Mononuclear cell (primary cell): ENCODE data around the gene SLC48A1. TPM values are rescaled to one million over a fixed set of nuclear protein-coding genes. Genes with fewer than 3 reads are reported as not detected.

Source experiments
- H3K27me3 ChIP-seq: 2 replicates; pipeline ENCODE4 v1.6.0; 2011; ENCODE audit warnings: low read length, control low read depth; ENCODE audit not compliant: insufficient read depth
- H3K4me1 ChIP-seq: 2 replicates; pipeline ENCODE4 v1.5.1; 2011; ENCODE audit warnings: mild to moderate bottlenecking, low read length, control low read depth; ENCODE audit not compliant: insufficient read depth
- H3K4me3 ChIP-seq: 2 replicates; pipeline ENCODE4 v1.5.1; 2011; ENCODE audit warnings: mild to moderate bottlenecking, low read length, moderate library complexity
- H3K9me3 ChIP-seq: 2 replicates; pipeline ENCODE4 v1.5.1; 2011; ENCODE audit warnings: low read depth, mild to moderate bottlenecking, control low read depth, low read length
- total RNA-seq: library from RNA; depleted of rRNA; stranded (reverse); fragments of >200 nt; gene quantifications from one replicate; pipeline ENCODE4 v1.2.3, GENCODE V29; 2012

Gene SLC48A1
- total RNA-seq, 1 donor: 3.8 TPM

DNA sequence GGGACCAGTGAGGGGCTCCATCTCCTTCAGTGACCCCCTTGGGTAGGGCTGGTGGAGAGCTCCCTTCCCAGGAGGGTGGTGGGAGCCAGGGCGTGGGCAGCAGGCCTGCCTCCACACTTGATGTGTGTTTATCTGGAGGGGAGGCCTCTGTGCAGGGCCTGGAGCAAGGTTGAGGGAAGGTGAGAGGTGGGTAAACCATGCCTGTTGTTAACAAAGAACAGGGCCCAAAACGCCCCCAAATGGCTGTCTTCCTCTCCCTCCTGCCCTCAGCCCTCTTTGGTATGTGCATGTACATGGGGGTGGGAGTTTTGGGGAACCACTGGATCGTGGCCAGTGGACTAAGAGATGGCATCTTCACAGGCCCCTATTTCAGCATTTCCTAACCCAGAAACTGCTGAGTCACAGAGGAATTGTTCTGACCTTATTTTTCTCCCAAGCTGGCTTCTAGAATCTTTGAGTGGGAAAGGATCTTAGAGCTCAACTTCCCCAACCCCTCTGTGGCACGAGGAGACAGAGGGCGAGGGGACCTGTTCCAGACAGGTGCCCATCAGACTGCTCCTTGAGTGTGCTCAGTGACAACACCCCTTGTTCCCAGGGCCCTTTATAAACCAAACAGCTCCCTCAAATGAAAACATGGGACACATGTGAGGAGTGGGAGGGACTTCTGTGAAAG lies 3.6 kb downstream of the SLC48A1 start:
- Histone ChIP-seq H3K4me1 (peaks cover 58% of the 10 kb centered on the region), H3K27me3 (no peaks in the 10 kb centered on the region), H3K9me3 (no peaks in the 10 kb centered on the region), H3K4me3 (no peak overlapping the region)

DNA sequence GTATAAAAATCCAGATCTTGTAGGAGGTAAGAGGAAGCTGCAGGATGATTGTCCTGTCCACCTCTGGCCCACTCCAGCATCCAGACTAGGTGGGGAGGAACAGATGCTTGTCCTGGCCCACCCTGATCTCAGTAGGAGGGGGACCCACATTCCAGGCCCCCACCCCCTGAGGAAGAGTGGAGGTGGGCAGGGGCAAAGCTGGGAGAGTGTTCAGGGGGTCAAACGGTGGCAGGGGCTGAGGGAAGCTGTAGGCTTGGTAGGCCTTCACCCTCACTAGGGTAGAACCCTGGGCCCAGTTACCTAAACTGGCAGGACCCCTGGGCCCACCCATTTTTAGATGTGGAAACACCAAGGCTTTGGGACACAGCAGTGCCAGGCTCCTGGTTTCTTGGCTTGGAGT lies 4.1 kb downstream of the SLC48A1 start:
- no peaks in the 10 kb centered on the region for H3K9me3 ChIP-seq
- H3K27me3 ChIP-seq: no peaks in the 10 kb centered on the region
- H3K4me3 ChIP-seq: no peak overlapping the region
- H3K4me1 ChIP-seq: peaks cover 58% of the 10 kb centered on the region

DNA sequence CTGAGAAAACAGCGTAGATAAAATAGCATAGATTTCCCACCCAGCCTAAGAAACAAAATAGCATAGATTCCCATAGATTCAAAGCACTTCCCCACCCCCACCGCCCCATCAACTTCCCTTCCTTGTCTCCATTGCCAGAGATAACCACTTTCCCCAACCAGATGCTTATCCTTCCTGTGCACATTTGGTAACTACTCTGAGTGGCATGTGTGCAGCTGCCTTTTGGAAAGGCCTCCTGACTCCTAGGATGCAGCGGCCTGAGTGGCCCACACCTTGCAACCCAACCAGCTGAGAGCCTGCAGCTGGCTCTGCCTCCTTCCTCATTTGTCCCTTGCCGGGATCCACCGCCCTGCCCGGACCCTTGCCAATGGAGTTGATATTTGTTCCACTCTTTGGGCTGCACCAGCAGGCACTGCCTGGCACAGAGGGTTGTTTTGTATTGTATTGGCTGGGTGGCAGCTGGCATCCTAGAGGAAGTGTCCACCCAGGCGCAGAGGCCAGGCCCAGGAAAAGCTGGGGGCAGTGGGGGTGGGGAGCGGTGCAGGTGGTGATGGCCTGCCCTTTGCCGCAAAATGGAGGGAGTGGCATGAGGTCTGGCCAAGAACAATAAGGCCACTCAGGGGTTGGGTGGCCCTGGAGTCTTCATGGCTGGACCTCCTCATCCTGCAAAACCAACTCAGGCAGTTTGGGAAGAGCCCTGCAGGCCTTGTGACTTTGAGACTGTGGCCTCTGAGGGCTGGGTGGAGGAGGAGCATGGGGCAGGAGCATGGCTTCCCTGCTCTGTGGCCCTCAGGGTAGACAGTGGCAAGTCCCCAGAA lies 4.9 kb downstream of the SLC48A1 start:
- Histone ChIP-seq H3K27me3 (no peaks in the 10 kb centered on the region), H3K9me3 (no peaks in the 10 kb centered on the region), H3K4me3 (no peak overlapping the region), H3K4me1 (peaks cover 53% of the 10 kb centered on the region)

DNA sequence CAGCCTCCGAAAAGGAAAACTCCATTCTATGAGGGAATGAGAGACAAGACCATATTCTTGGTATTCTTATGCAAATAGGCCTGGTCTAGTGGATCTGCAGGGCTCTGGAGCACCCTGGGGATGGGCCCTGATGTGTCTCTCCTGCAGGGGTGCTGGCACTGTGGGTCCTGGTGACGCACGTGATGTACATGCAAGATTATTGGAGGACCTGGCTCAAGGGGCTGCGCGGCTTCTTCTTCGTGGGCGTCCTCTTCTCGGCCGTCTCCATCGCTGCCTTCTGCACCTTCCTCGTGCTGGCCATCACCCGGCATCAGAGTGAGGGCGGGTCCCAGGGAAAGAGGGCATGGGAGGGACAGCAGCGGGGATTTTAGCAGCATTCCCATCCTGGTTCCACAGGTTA lies 5.8 kb downstream of the SLC48A1 start:
- Histone ChIP-seq H3K27me3 (no peaks in the 10 kb centered on the region), H3K4me3 (no peak overlapping the region), H3K4me1 (peaks cover 49% of the 10 kb centered on the region), H3K9me3 (no peaks in the 10 kb centered on the region)

DNA sequence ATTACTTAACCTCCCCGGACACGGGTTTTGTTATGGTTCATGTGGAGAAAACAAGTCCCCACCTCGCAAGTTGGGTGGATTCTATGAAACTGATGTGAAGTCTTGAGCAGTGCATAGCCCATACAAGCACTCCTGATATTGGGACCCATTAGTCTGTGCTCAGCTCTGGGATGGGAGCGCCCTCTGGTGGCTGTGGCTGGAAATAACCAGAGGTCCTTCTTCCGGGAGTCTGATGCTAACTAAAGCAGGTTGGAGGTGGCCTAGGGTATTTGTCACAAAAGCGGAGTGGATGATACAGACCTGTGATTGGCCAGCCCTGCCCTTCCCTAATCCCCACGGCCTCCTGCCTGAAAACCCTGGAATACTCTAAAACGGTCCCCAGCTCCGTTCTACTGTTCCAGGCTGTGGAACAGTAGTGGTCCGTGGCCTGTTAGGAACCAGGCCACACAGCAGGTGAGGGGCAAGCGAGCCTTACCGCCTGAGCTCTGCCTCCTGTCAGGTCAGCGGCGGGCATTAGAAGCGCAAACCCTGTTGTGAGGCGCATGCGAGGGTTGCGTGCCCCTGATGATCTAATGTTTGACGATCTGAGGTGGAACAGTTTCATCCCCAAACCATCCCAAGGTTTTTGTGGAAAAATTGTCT lies 6.4 kb downstream of the SLC48A1 start:
- Histone ChIP-seq H3K27me3 (no peaks in the 10 kb centered on the region), H3K9me3 (no peaks in the 10 kb centered on the region), H3K4me1 (peaks cover 44% of the 10 kb centered on the region), H3K4me3 (no peak overlapping the region)

- no peaks in the 10 kb centered on the region for H3K9me3 ChIP-seq
- H3K4me3 ChIP-seq: no peak overlapping the region
- no peaks in the 10 kb centered on the region for H3K27me3 ChIP-seq
- peaks cover 38% of the 10 kb centered on the region for H3K4me1 ChIP-seq
Observed at GRCh38 chr12:47779943-47780504, 7.0 kb downstream of the SLC48A1 start.

DNA sequence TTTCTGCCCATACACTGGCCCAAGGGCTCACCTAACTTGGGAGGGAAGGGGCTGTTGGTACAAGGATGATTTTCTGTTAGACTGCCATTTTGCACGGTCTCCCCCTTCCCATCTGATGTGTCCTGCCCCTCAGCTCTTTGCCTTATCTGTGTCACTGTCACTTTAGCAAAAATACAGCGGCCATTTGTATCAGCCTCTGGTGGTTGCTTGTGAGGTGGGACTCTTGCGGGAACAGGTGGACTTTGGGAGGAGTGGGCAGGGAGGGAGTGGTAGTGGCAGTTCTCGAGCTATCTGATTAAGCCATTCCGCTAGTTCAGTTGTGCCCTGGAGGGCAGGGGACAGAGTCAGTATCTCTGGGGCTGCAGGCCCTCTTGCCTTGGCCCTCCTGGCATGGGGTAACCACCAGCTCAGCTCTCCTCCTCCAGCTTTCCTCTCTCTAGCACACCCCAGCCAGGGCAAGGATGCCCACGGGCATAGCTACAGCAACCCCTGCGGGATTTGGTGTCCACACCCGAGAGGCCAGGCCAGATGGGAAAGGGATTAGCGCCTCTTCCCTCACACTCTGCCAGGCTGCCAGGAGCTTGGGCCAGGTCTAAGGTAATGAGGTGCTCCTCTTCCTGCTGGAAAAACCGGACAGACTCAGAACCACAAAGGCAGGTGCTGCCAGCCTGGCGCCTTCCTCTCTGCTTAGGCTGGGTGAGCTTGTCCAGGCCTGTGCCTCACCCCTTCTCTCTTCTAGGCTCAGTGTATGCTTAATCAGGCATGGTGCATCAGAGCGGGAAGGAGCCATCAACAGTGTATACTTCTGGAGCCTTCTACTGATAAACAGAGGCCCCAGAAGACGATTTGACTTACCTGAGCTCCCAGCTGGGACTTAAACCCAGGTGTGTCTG lies 8.7 kb downstream of the SLC48A1 start:
- H3K4me3 ChIP-seq: no peak overlapping the region
- no peaks in the 10 kb centered on the region for H3K9me3 ChIP-seq
- peaks cover 21% of the 10 kb centered on the region for H3K4me1 ChIP-seq
- H3K27me3 ChIP-seq: no peaks in the 10 kb centered on the region

DNA sequence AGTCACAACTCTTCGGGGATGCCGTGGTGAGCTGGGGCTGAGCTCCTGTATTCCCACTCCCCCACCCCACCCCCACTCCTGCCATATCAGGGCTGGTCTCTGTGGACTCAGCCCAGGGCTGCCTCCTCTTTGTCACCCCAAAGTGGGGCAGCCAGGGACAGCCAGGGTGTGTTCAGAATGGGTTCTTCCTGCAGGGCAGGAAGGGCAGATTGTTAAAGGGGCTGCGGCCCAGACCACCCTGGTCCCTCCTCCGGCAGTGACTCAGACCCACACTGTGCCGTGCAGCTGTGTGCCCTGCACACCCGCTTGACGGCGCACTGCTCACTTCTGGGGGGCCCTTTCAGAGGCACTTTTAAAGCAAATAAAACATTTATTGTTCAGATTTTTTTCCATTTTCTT lies 9.3 kb downstream of the SLC48A1 start:
- no peak overlapping the region for H3K4me3 ChIP-seq
- H3K4me1 ChIP-seq: peaks cover 14% of the 10 kb centered on the region
- no peaks in the 10 kb centered on the region for H3K27me3 ChIP-seq
- H3K9me3 ChIP-seq: no peaks in the 10 kb centered on the region

DNA sequence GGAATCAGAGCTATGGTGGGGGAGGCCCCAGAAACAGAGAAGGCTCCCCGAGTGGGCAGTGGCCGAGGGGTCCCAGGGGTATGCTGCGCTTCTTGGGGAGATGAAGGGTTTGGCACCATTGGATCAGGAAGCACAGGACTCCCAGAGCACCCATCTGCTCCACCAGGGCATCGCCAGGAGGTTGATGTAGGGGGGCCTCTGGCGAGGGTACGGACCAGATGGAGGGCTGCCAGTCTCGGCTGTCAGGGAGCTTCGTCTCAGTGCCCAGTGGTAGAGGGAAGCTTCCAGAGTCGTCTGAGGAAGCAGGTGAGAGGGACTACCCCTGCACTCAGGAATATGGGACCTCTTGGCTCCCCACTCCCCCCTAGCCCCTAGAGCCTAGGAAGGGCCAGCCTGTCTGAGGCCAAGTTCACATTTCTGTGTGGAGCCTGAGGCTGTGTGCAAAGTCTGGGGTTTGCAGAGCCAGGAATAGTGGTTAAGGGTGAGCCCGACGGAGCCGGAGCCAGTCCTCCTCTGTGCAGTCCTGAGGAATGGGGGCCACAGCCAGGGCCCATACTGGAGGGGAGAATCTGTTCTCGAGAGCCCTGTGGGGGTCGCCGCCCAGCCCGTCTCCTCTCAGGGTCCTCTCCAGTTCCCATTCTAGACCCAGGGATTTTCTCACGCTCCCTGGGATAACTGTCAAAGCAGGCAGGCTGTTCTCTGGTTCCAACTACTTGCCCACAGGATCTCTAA lies 10.2 kb downstream of the SLC48A1 start:
- H3K4me1 ChIP-seq: peaks cover 6% of the 10 kb centered on the region
- H3K9me3 ChIP-seq: no peaks in the 10 kb centered on the region
- no peaks in the 10 kb centered on the region for H3K27me3 ChIP-seq
- H3K4me3 ChIP-seq: no peak overlapping the region

DNA sequence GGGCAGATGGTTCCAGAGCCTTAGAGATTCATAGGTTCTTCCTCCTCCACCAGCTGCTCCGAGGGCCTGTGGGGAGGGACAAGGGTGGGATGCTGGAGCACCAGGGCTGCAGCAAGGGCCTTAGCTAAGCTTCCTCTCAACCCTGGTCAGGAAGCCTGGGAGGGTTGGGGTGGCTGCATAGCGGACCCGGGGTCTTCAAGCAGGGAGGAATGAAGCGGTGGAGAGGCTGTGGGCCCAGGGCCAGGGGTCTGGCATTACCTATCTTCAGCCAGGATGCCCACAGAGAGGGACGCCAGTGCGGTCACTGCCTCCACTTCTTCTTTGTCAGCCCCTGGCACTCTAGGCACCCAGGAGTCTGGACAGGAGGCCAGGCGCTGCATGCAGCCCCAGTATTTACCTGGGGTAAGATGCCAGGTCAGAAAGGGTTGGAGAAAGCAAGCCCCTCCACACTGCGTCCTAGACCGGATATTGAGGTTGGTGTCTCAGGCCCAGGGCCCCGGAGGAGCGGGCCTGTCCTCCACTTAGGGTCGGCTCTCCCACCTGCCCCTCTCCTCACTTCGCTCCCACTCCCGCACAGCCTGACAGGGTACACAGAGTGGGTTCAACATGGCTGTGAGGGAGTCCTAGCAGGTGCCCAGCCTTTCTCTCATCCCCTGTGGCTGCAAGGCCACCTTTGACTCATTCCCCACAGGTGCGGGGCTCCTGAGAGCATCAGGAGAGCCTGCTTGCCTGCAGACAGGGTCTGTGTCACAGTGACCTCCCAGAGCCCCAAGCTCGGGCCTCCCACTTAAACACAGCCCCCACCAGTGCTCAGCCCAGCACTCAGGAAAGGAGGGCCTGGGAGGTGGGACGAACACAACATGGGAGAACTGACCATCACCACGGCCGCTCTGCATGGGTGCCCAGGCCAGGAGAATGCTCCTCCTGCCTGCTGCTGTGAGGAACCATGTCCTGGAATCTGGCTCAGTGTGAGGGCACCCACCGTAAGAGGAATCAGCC lies 11.1 kb downstream of the SLC48A1 start:
- Histone ChIP-seq H3K4me1 (peaks cover 2% of the 10 kb centered on the region), H3K9me3 (no peaks in the 10 kb centered on the region), H3K4me3 (no peak overlapping the region), H3K27me3 (no peaks in the 10 kb centered on the region)

GRCh38 chr12:47785036-47785886 lies 12.2 kb downstream of the SLC48A1 start:
- Histone ChIP-seq H3K27me3 (no peaks in the 10 kb centered on the region), H3K9me3 (no peaks in the 10 kb centered on the region), H3K4me1 (no peaks in the 10 kb centered on the region), H3K4me3 (no peak overlapping the region)

DNA sequence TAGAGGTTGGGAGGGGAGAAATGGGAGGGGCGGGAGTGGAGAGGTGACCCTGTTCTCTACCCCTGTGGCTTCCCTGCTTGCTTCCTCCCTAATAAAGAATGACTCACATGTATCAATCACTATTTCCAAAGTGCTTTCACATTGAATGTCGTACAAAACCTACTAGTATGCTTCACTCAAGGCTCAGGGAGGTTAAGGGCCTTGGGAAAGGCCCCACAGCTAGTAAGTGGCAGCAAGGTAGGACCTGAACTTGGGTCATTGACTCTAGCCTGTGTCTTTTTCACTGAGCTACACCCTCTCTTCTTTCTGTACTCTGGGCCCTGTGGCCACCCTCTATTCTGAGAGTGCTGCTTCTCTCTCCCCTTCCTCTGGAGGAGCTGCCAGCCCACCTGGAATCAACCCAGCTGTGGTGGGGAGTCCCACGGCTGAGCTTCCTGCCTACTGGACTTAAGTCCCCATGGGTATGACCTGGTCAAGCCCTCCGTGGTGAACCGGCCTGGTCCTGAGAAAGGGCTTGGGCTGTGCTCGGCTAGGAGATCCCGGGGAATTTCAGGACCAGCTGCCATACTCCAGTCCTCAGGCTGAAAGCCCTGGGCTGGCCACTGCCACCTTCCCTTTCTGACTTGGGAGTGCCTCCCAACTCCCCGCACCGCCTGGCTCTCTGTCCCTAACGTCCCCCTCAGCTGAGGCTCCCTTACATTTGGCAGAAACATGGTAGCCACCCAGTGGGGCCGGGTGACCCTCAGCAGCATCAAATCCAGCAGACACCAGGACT lies 13.0 kb downstream of the SLC48A1 start:
- Histone ChIP-seq H3K4me1 (no peaks in the 10 kb centered on the region), H3K27me3 (no peaks in the 10 kb centered on the region), H3K9me3 (no peaks in the 10 kb centered on the region), H3K4me3 (no peak overlapping the region)
